Smooth muscle cell (in vitro differentiated cells): ENCODE results near the gene VTI1A. TPM values are rescaled to one million over a fixed set of nuclear protein-coding genes. Genes with fewer than 3 reads are reported as not detected.

Source experiments
- DNase-seq: peaks from one replicate; lab custom pipeline; 2025; ENCODE audit not compliant: unreplicated experiment; lab: John Stamatoyannopoulos, UW
- H2AFZ ChIP-seq: fragments of 200-600 bp; sonication (generic); 2 replicates; pipeline ENCODE4 v1.6.0; 2016; ENCODE audit warnings: antibody characterized with exemption, low read depth, mild to moderate bottlenecking
- H3F3A ChIP-seq: fragments of 200-600 bp; sonication (generic); 2 replicates; pipeline ENCODE4 v1.6.0; 2017; ENCODE audit warnings: antibody characterized with exemption, low read depth
- H3K27ac ChIP-seq: fragments of 200-600 bp; sonication (generic); 2 replicates; pipeline ENCODE4 v1.5.1; 2016; ENCODE audit warnings: low read depth, mild to moderate bottlenecking
- H3K27me3 ChIP-seq: fragments of 200-600 bp; sonication (generic); 2 replicates; pipeline ENCODE4 v1.6.1; 2016; ENCODE audit warnings: low read depth, mild to moderate bottlenecking
- H3K36me3 ChIP-seq: fragments of 200-600 bp; sonication (generic); 2 replicates; pipeline ENCODE4 v1.5.1; 2016; ENCODE audit warnings: low read depth
- H3K4me1 ChIP-seq: fragments of 200-600 bp; sonication (generic); 2 replicates; pipeline ENCODE4 v1.5.1; 2016; ENCODE audit warnings: low read depth
- H3K4me2 ChIP-seq: fragments of 200-600 bp; sonication (generic); 2 replicates; pipeline ENCODE4 v1.6.0; 2016; ENCODE audit warnings: mild to moderate bottlenecking
- H3K4me3 ChIP-seq: fragments of 200-600 bp; sonication (generic); 2 replicates; pipeline ENCODE4 v1.5.1; 2016; ENCODE audit warnings: mild to moderate bottlenecking
- H3K79me2 ChIP-seq: fragments of 200-600 bp; sonication (generic); 2 replicates; pipeline ENCODE4 v1.6.0; 2016; ENCODE audit warnings: low read depth, mild to moderate bottlenecking
- H3K9ac ChIP-seq: fragments of 200-600 bp; sonication (generic); 2 replicates; pipeline ENCODE4 v1.6.0; 2016; ENCODE audit warnings: low read depth
- H3K9me3 ChIP-seq: fragments of 200-600 bp; sonication (generic); replicated peaks from 2 replicates; pipeline ENCODE4 v1.5.1; 2016; ENCODE audit warnings: low read depth
- H4K20me1 ChIP-seq: fragments of 200-600 bp; sonication (generic); 2 replicates; pipeline ENCODE4 v1.6.0; 2016; ENCODE audit warnings: low read depth
- WGBS: methylation state at CpG from one replicate; pipeline ENCODE4 v1.1.7; 2016; ENCODE audit warnings: low lambda C conversion rate; 5-methylcytosine and 5-hydroxymethylcytosine counted together
- polyA plus RNA-seq: library from polyadenylated mRNA; unstranded; fragments of >200 nt; fragmentation: Nextera tagmentation; extraction: Ambion mirVana; gene quantifications from 2 replicates; pipeline ENCODE4 v1.2.1, GENCODE V29; 2016
- total RNA-seq: library from RNA; depleted of rRNA; stranded (reverse); fragments of >200 nt; gene quantifications from 2 replicates; pipeline ENCODE4 v1.2.3, GENCODE V29; 2014
- TF ChIP-seq, protein P1 (sequence below): fragments of 200-600 bp; sonication (generic); IDR thresholded peaks from 2 replicates; pipeline ENCODE4 v1.5.1; 2017; ENCODE audit warnings: borderline replicate concordance, mild to moderate bottlenecking, antibody characterized with exemption; ENCODE audit not compliant: insufficient read depth, poor library complexity, severe bottlenecking

VTI1A gene
- total and polyA plus RNA-seq, 2 experiments from 2014 or later: 14.0 to 21.8 TPM

DNA sequence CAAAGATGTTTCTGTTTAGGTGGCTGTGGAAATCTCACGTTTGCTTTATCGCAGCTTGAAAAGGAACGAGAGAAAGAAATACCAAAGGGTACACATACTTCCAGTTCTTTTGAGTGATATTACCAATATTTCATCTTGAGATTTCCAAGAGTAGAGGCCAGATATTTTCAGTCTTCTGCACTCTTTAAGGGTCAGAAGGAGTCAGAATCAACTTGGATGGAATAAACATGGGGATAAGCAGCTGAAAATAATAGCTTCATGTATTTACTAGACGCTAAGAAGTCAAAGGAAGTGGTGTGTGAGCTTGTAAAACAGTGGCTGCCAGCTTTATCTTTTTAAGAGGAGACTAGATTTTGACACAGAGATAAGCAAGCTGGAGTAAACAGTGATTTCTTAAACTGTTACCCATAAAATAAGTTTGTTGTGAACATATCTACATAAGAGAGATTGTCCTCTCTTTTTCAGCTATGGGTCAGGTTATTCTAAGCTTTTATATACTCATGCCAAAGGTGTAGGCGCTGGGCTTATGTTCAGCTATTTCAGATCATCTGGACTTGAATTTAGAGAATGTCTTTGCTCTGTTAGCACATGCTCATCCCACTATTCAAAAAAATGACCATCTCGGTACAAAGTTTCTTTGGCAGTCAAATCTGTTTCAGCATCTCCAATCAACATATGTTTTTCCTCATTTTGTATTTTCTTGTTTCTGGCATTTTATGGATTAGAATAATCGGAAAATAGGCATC is 332.2 kb downstream of the VTI1A start:
- Histone ChIP-seq H3K4me2 (peak overlapping the region; percentile 54), H3K4me3 (no peak overlapping the region), H4K20me1 (no peaks in the 10 kb centered on the region), H3K4me1 (peaks cover 20% of the 10 kb centered on the region), H3F3A (no peaks in the 10 kb centered on the region), H3K27ac (peak overlapping the region; percentile 0), H3K9ac (no peak overlapping the region), H3K79me2 (no peaks in the 10 kb centered on the region), H2AFZ (no peak overlapping the region), H3K36me3 (no peaks in the 10 kb centered on the region), H3K9me3 (no peaks in the 10 kb centered on the region), H3K27me3 (no peaks in the 10 kb centered on the region)
- TF ChIP-seq, protein P1, sequence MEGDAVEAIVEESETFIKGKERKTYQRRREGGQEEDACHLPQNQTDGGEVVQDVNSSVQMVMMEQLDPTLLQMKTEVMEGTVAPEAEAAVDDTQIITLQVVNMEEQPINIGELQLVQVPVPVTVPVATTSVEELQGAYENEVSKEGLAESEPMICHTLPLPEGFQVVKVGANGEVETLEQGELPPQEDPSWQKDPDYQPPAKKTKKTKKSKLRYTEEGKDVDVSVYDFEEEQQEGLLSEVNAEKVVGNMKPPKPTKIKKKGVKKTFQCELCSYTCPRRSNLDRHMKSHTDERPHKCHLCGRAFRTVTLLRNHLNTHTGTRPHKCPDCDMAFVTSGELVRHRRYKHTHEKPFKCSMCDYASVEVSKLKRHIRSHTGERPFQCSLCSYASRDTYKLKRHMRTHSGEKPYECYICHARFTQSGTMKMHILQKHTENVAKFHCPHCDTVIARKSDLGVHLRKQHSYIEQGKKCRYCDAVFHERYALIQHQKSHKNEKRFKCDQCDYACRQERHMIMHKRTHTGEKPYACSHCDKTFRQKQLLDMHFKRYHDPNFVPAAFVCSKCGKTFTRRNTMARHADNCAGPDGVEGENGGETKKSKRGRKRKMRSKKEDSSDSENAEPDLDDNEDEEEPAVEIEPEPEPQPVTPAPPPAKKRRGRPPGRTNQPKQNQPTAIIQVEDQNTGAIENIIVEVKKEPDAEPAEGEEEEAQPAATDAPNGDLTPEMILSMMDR: no peak
- DNase-seq: no peak
- 47% methylated on average over 7 of the region's 7 CpGs for WGBS

DNA sequence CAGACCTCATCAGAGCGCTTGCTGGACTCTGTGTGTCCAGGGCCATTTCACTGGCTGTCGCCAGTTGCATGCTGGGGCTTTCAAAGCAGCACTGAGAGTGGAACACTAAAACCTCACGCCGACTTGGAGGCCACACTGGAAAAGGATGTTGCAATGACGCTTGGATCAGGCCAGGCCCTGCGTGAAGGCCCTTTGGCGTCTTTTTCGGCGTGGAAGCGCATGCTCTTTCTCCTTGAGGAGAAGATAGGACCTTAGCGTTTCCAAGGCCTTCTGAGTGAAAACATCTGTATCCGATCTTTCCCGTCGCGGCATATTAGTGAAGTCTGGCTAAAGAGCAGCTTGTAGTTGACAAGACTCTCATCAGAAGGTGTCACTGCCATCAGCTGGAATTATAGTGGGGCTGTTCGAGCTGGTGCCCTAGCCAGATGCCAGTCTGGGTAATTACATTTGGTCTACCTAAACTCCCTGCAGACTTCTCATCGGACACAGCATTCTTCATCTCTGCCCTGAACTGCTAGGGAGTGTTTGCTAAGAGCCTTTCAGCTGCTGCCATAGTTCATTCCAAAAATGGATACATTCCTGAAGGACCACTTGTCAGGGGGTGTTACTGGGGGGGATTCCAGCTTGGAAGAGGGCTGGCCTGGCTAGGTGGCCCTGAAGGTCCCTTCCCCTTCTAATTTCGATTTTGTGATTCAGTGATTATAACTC is 335.3 kb downstream of the VTI1A start:
- no peaks in the 10 kb centered on the region for H4K20me1 ChIP-seq
- 87% methylated on average over 18 of the region's 18 CpGs for WGBS

DNA sequence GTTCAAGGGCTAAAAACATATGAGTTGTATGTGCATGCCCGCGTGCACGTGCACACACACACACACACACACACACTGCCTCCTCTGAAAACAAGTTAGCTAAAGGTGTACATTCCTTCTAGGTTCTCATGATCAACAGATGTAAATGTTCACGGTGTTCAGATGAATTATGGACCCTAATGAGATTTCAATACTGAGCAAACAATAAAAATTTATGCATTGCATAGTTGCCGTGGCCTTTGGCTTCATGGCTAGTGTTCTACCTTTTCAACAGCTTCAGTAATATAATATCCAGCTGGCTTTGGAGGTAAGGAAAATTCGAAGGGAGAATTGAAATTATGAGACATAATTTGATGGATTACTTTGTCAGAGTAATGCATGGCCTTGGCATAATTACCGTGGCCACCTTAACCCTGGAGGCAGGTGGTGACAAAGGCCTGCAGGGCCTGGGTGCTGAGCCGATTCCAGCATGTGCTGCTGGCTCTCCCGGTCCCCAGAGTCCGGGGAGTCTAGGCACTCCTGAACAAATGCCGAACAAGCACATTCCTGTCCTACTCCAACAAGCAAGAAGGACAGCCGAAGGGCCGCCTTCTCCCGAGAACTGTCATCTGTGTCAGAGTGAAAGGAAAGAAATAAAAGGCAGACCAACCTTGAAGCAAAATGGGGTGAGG is 336.5 kb downstream of the VTI1A start:
- no peaks in the 10 kb centered on the region for H3K9me3 ChIP-seq
- H4K20me1 ChIP-seq: no peaks in the 10 kb centered on the region
- H3K4me1 ChIP-seq: peaks cover 21% of the 10 kb centered on the region
- no peaks in the 10 kb centered on the region for H3F3A ChIP-seq
- no peak overlapping the region for H3K27ac ChIP-seq
- peak overlapping the region; percentile 42 for H3K4me2 ChIP-seq
- no peak overlapping the region for H2AFZ ChIP-seq
- no peak for DNase-seq
- H3K9ac ChIP-seq: no peak overlapping the region
- TF ChIP-seq, protein P1: no peak
- H3K4me3 ChIP-seq: no peak overlapping the region
- H3K27me3 ChIP-seq: no peaks in the 10 kb centered on the region
- H3K79me2 ChIP-seq: no peaks in the 10 kb centered on the region
- 68% methylated on average over 14 of the region's 14 CpGs for WGBS
- no peaks in the 10 kb centered on the region for H3K36me3 ChIP-seq

More for the DNA sequence above, 335.3 kb downstream of the VTI1A start:
- H2AFZ ChIP-seq: no peak overlapping the region
- no peak for DNase-seq
- H3K27me3 ChIP-seq: no peaks in the 10 kb centered on the region
- no peak overlapping the region for H3K4me3 ChIP-seq
- no peak overlapping the region for H3K27ac ChIP-seq
- H3K79me2 ChIP-seq: no peaks in the 10 kb centered on the region
- no peak overlapping the region for H3K4me2 ChIP-seq
- no peak overlapping the region for H3K9ac ChIP-seq
- H3F3A ChIP-seq: no peaks in the 10 kb centered on the region
- H3K36me3 ChIP-seq: no peaks in the 10 kb centered on the region
- TF ChIP-seq, protein P1: no peak
- H3K4me1 ChIP-seq: peaks cover 21% of the 10 kb centered on the region
- no peaks in the 10 kb centered on the region for H3K9me3 ChIP-seq
